GM21367 (cell line): ENCODE data around the gene SPSB1.
"Not testable (repeated sequence)": the region's sequence is repeated elsewhere in the genome, so short reads cannot be mapped to it uniquely, and the experiment has no call there.

Experiments used
- ATAC-seq: cut with Tn5 transposase; IDR thresholded peaks from one replicate; pipeline ENCODE4 v1.9.1; 2021; ENCODE audit not compliant: unreplicated experiment

SPSB1 gene

GRCh38 chr1:9385392-9385791 lies 92.7 kb downstream of the SPSB1 start:
- ATAC-seq = not testable (repeated sequence)

- ATAC-seq = no peak
Measured at GRCh38 chr1:9385801-9386573, 93.3 kb downstream of the SPSB1 start.

GRCh38 chr1:9388335-9389180 lies 95.9 kb downstream of the SPSB1 start:
- ATAC-seq = no peak

- no peak for ATAC-seq
Measured at GRCh38 chr1:9389968-9390367, 97.3 kb downstream of the SPSB1 start.

- ATAC-seq = no peak
Measured at GRCh38 chr1:9391620-9392019, 98.9 kb downstream of the SPSB1 start.

- no peak for ATAC-seq
Measured at GRCh38 chr1:9394010-9394409, 101.3 kb downstream of the SPSB1 start.

- no peak for ATAC-seq
Measured at GRCh38 chr1:9395018-9395417, 102.3 kb downstream of the SPSB1 start.

- no peak for ATAC-seq
Measured at GRCh38 chr1:9397047-9397446, 104.4 kb downstream of the SPSB1 start.

- ATAC-seq = no peak
Measured at GRCh38 chr1:9397997-9398526, 105.4 kb downstream of the SPSB1 start.

GRCh38 chr1:9399510-9400424 lies 107.1 kb downstream of the SPSB1 start:
- no peak for ATAC-seq

- ATAC-seq = no peak
Measured at GRCh38 chr1:9400425-9401079, 107.9 kb downstream of the SPSB1 start.

- ATAC-seq = no peak
Measured at GRCh38 chr1:9401080-9401453, 108.4 kb downstream of the SPSB1 start.

GRCh38 chr1:9402256-9402616 lies 109.5 kb downstream of the SPSB1 start:
- ATAC-seq = no peak

GRCh38 chr1:9402717-9403225 lies 110.1 kb downstream of the SPSB1 start:
- ATAC-seq = no peak

GRCh38 chr1:9404117-9404914 lies 111.6 kb downstream of the SPSB1 start:
- no peak for ATAC-seq

GRCh38 chr1:9406111-9406510 lies 113.4 kb downstream of the SPSB1 start:
- no peak for ATAC-seq

- ATAC-seq = no peak
Measured at GRCh38 chr1:9410737-9411297, 118.1 kb downstream of the SPSB1 start.

GRCh38 chr1:9413071-9413876 lies 120.6 kb downstream of the SPSB1 start:
- ATAC-seq = peak; percentile 52
